ENCODE measurements around the gene AATK.

Gene AATK

GRCh38 chr17:81143717-81144422 is 22.2 kb downstream of the AATK start:
- no peak for DNase-seq (ENCODE audit: low read depth)

GRCh38 chr17:81143200-81143527 is 22.9 kb downstream of the AATK start:
- DNase-seq (ENCODE audit: low read depth) = no peak

DNA sequence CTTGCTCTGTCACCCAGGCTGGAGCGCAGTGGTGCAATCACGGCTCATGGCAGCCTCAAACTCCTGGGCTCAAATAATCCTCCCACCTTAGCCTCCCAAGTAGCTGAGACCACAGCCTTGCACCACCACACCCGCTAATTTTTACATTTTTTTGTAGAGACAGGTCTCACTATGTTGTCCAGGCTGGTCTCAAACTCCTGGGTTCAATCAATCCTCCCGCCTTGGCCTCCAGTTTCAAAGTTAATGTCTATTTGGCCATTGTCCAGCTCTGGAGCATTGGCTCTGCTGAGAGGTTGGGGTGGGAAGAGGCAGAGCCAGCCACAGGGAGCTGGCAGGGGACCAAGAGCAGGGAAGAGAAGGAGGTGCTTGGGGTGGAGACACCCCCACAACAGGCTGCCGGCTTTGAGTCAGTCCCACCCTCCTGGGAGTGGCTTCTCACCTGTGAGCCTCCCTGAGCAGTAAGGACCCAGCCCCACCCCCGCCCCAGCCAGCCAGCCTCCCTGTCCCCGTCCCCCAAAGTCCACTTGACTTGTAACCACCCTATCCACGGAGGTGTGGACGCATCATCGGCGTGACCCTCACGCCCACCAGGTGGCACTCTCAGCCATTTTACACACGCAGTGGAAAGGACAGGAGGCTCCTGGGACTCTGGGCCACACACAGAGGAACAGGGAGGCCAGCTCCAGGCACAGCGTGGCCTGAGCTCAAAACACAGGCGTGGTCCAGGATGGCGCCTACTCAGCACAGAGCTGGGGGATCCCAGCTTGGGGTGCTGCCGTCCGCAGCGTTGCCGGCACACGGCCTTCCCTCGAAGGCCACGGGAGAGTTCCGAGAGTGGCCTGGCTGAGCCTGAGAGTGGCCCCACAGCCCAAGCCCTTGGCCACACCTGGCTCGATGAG is 23.5 kb downstream of the AATK start:
- DNase-seq (ENCODE audit: low read depth) = peak; percentile 58

DNA sequence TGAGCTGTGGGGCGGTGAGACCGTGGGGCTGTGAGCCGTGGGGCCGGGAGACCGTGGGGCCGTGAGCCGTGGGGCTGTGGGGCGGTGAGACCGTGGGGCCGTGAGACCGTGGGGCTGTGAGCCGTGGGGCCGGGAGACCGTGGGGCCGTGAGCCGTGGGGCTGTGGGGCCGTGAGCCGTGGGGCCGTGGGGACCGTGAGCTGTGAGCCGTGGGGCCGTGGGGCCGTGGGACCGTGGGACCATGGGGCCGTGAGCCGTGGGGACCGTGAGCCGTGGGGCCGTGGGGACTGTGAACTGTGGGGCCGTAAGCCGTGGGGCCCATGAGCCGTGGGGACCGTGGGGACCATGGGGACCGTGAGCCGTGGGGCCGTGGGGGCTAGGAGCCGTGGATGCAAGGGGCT is 25.3 kb downstream of the AATK start:
- no peak for DNase-seq (ENCODE audit: low read depth)

DNA sequence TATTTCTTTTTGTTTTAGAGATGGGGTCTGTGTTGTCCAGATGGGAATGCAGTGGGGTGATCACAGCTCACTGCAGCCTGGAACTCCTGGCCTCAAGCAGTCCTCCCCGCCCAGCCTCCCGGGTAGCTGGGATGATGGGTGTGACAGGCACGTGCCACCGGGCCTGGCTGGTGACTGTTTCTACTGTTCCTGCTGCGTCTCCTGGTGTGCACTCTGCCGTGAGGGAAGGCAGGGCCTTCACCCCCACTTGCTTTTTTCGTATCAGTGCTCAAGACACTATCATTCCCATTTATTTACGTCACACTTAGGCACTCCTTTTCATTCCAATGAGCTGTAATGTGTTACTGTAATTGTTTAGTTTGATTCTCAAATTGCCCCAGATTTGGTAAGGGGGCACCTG is 26.0 kb downstream of the AATK start:
- no peak for DNase-seq (ENCODE audit: low read depth)

GRCh38 chr17:81139428-81139827 is 26.6 kb downstream of the AATK start:
- DNase-seq (ENCODE audit: low read depth) = no peak

GRCh38 chr17:81138500-81138899 is 27.5 kb downstream of the AATK start:
- no peak for DNase-seq (ENCODE audit: low read depth)

DNA sequence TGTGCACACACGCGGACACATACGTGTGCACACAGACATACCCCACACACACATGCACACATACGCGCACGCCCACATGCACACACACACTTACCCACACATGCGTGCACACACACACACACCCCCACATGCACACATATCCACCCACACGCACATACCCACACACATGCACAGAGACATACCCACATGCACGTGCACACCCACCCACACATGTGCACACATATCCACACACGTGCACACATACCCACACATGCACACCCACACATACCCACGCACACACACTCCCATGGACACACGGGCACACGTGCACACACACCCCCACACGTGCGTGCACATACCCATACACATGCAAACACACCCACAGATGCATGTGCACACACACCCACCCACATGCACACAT is 27.9 kb downstream of the AATK start:
- DNase-seq (ENCODE audit: low read depth) = no peak

DNA sequence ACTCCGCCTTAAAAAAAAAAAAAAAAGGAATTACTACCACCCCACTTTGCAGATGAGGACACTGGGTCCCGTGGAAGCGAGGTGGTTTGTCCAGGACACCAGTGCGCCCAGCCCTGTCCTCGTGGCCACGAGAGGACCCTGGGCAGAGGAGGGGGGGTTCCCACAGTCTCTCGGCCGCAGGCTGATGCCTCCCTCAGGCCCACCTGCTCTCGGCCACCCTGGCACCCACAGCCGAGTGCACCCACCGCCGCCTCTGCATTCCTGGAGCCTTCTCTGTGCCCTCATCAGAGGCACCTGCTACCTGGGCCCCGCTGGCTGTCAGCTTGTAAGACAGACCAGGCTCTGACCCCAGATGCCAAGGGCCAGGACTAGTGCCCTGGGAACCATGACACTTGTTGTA is 28.8 kb downstream of the AATK start:
- DNase-seq (ENCODE audit: low read depth) = no peak

- DNase-seq (ENCODE audit: low read depth) = no peak
Observed at GRCh38 chr17:81136366-81136765, 29.7 kb downstream of the AATK start.

- no peak for DNase-seq (ENCODE audit: low read depth)
Observed at GRCh38 chr17:81135505-81136278, 30.3 kb downstream of the AATK start.

DNA sequence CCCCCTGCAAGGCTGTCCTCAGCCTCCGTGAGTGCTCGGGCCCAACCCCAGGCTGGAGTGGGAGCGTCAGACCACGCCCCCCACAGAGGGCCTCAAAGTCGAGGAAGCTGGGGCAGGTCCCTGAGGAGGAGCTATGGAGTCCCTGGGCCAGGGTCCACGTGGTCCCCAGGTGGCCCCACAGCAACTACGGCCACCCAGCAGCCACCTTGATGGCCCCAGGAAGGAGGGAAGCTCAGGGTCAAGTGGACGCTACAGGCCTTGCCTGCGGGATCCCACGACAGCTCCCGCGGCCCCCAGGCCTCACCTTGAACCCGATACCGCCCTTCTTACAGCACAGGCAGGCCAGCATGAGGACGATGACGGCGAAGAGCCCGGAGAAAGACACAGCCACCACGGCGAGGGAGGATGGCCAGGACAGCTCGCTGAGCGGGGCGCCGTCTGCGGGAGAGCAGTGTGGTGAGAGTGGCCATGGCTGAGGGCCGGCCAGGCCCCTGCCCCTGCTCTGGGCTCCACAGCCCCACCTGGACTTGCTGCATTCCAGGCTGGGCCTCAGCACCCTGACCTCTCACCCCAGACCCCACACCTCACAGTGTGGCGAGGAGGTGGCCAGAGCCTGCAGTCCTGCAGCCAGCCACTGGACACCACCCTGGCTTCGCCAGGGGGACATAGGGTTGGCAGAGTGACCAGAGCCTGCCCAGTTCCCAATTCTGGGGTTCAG is 31.8 kb downstream of the AATK start:
- DNase-seq (ENCODE audit: low read depth) = no peak

- no peak for DNase-seq (ENCODE audit: low read depth)
Observed at GRCh38 chr17:81132770-81133723, 33.0 kb downstream of the AATK start.

DNA sequence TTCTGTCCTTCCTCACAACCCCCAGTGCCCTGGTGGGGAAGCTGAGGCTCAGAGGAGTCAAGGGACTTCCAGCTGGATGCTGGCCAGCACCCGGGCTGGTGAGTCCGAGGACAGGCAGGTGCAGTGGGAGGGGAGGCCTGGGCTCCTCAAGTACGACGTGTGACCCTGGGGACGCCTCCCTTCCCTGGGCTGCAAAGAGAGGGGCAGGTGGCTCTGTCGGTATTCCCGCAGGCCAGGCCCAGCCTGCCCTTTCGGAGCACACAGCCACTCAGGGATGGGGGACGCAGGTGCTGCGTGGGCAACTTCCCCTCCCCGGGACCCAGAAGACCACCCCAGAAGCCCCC is 33.9 kb downstream of the AATK start:
- no peak for DNase-seq (ENCODE audit: low read depth)

GRCh38 chr17:81131486-81132196 is 34.4 kb downstream of the AATK start:
- DNase-seq (ENCODE audit: low read depth) = no peak

GRCh38 chr17:81130385-81131361 is 35.3 kb downstream of the AATK start:
- no peak for DNase-seq (ENCODE audit: low read depth)

DNA sequence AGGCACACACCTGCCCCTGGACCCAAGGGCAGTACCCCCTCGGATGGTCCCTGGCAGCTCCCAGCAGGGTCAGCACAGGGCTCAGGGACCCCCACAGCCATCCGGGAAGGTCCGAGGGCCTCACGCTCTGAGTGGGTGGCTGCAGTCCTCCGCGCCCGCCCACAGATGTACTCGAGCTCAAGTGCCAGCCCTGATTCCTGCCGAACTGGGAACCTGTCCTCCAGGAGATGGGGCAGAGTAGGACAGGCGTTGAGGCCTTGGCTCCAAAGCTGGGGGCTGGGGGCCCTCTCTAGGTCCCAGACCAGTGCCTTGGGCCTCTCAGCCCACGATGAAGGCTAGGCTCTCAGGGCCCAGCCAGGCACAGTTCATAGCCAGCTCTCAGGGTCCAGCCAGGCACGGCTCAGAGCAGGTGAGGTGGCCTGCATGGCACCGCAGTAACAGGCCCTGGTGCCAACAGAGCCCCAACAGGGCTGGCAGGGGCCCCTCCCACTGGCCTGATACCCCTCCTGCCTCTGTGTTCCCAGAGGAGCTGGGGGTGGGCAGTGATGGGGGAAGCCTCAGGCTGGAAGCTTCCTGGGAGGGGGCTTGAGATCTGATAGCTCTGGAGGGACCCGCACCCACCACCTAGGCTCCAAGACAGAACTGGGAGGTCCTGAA is 36.2 kb downstream of the AATK start:
- no peak for DNase-seq (ENCODE audit: low read depth)

DNA sequence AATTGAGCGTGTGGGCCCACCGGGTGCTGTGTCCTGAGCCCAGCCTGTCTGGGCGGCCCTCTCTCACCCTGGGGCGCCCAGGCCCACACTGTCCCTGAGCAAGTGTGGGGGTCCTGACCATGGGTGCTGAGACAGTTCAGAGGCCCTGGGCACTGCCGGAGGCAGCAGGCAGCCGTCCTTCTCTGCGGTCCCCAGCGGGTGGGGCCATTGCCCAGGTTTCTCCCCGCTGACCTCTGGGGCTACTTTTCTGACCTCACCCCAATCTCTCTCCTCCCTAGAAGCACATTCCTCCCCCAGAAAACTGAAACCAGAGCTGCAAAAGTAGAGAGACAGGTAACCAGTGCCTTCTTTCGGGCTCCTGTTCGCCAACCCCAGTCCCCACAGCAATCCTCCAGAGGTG is 36.7 kb downstream of the AATK start:
- DNase-seq (ENCODE audit: low read depth) = no peak

DNA sequence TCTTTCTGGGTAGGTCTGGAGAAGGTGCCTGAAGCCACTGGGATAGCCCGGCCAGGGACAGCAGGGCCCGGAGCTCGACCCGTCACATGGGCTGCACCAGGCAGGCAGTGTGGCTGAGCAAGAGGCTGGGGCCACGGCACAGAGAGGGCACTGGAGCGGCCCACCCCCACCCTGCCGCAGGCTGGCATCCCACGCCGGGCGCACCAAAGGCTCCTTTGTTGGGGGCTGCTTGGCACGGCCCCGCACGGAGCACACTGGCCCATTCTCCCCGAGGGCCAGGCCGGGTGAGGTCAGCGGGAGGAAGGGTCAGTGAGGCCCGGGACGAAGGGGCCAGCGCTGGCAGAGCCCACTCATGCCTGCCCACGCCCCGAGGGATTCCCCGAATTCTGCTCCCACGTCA is 37.2 kb downstream of the AATK start:
- DNase-seq (ENCODE audit: low read depth) = no peak
